AG09319 (cell line): ENCODE measurements around the gene SLC34A2.

ENCODE experiments used
- DNase-seq: peaks from one replicate; pipeline ENCODE4 v3.0.0-alpha.2; 2010; ENCODE audit warnings: low read depth; ENCODE audit errors: extremely low read depth
- TF ChIP-seq, protein P1 (sequence below): IDR thresholded peaks from 2 replicates; pipeline ENCODE4 v1.5.1; 2011; ENCODE audit warnings: low read depth, mild to moderate bottlenecking, inconsistent platforms, low read length, moderate library complexity

The SLC34A2 gene

DNA sequence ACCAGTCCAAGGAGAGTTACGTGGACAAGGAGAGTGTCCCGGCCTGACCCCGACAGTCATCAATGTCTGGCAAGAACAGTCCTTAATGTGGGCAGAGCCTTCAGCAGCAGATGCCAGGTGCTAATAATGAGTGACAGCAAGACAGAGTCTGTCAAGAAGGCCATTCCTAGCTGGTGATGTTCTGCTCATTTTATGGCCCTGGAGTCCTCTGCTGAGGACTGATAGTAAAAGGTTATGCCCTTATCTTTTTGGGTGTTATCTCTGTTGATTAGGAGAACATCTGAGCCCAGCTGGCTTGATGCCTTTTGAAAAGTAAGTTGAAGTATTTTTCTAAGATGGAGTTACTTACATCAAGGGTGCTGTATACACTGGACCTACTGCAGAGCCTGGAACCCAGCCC is 67.3 kb downstream of the SLC34A2 start:
- no peak for DNase-seq
- TF ChIP-seq, protein P1, sequence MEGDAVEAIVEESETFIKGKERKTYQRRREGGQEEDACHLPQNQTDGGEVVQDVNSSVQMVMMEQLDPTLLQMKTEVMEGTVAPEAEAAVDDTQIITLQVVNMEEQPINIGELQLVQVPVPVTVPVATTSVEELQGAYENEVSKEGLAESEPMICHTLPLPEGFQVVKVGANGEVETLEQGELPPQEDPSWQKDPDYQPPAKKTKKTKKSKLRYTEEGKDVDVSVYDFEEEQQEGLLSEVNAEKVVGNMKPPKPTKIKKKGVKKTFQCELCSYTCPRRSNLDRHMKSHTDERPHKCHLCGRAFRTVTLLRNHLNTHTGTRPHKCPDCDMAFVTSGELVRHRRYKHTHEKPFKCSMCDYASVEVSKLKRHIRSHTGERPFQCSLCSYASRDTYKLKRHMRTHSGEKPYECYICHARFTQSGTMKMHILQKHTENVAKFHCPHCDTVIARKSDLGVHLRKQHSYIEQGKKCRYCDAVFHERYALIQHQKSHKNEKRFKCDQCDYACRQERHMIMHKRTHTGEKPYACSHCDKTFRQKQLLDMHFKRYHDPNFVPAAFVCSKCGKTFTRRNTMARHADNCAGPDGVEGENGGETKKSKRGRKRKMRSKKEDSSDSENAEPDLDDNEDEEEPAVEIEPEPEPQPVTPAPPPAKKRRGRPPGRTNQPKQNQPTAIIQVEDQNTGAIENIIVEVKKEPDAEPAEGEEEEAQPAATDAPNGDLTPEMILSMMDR = no peak

DNA sequence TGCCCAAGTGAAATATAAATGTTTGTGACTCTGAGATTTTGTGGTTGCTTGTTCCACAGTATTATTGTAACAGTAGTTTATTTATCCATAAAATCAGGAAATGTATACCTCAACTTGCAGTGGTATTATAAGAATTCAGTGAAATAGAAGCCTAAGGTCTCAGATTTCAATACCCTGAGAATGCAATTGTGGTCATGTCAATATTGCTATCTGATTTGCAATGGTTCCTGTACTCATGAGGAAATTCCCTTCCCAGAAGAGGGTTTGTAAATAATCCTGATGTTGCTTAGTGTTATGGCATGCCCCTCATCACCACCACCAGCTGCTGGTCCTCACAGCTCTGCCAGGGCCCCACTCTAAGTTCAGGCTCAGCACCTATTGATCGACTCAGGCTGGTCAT is 67.8 kb downstream of the SLC34A2 start:
- TF ChIP-seq, protein P1 = no peak
- DNase-seq = no peak

DNA sequence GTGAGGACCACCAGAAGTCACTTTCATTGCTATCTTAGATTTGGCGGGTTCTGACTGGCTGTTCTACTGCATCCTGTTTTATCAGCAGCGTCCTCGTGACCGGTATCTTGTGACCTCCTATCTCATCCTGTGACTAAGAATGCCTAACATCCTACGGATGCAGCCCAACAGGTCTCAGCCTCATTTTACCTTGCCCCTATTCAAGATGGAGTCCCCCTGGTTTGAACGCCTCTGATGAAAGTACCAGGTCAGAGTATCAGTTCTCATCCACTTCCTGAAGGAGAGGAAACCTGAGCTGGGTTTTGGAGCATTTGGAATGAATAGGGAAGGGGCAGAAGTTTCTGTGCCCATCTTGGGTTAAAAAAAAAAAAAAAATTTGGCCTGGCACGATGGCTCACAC is 70.2 kb downstream of the SLC34A2 start:
- no peak for DNase-seq
- TF ChIP-seq, protein P1 = no peak

DNA sequence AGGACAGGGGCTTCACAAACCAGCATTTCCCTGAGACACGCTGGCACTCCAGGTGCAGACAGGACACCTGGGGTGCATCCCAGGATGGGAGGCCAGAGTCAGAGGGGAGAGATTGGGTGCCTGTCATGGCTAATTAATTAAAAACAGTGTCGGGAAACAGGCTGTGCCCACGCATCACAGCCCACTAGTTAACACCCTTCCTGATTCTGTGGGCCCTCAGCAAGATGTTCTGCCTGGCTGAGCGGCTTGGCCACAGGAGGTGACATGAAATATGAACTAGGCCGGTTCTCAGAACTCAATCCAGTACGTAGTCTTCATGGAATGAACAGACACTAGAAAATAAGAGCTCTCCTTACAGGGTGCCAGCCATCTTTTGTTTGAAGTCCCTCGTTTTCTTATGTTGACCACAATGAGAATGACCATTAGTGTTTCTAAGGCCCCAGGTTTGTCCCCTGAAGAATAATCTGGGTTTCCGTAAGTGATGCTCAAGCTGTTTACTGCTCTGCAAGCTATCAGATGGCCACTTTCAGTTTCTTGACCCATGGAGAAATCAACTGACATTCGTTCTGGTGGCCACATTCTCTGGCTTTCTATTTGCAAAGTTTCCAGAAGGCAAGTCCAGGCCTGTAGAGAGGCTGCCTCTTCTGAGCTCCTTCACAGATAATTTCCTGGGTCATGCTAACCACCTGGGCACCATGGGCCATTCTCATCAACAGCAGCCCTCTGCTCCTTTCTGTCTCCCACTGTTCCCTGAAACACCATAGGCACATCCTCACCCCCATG is 72.3 kb downstream of the SLC34A2 start:
- TF ChIP-seq, protein P1 = no peak
- DNase-seq = no peak
